Measurements from ENCODE around the gene FBLIM1.

The FBLIM1 gene

DNA sequence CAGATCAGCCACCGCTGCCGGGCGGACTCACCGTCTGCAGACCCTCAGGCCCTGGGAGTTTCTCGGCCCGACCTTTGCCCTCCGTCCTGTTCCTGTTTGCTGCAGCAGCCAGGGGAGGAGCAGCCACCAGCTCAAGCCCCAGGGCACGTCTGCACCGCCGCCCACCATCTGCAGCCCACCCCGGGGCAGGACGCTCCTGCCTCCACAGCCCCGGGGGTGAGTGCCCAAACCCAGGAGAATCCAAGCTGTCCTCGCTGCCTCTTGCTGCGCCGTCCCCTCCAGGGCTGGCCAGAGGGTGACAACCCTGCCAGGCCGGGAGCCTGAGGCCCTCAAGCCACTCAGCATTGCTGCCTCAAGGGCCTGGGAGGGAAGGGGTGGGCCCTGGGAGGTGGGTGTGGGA, 23.7 kb upstream of the FBLIM1 start:
- H3K4ac ChIP-seq (ENCODE audit: low read depth in 1 of 2, low read length in 2 of 2) = no peak overlapping the region
- no peak overlapping the region for H2AFZ ChIP-seq (ENCODE audit: low read depth, low read length)
- H3K27me3 ChIP-seq (ENCODE audit: control insufficient read depth in 1 of 2, insufficient read depth in 1 of 2, low read length in 2 of 2) = no peaks in the 10 kb centered on the region
- H4K91ac ChIP-seq (ENCODE audit: low read length) = no peak overlapping the region
- no peak overlapping the region for H2BK5ac ChIP-seq (ENCODE audit: low read depth, low read length, poor library complexity, severe bottlenecking)
- H2BK120ac ChIP-seq (ENCODE audit: low read depth, low read length) = no peak overlapping the region
- no peak overlapping the region for H3K23ac ChIP-seq (ENCODE audit: low read length in 2 of 2)
- H3K79me1 ChIP-seq (replicated peaks; ENCODE audit: low read length, poor library complexity, severe bottlenecking) = no peaks in the 10 kb centered on the region
- H4K8ac ChIP-seq (ENCODE audit: low read length) = peak overlapping the region; percentile 32
- no peak overlapping the region for H2AK5ac ChIP-seq (ENCODE audit: low read length, severe bottlenecking)
- H3K4me3 ChIP-seq (ENCODE audit: insufficient read depth in 1 of 2, low read depth in 1 of 2, low read length in 2 of 2) = no peak overlapping the region
- peaks cover 9% of the 10 kb centered on the region for H3K4me1 ChIP-seq (ENCODE audit: control insufficient read depth, insufficient read depth, low read depth, low read length)
- WGBS = 85% methylated on average over 17 of the region's 17 CpGs
- no peak overlapping the region for H3K18ac ChIP-seq (ENCODE audit: low read depth in 1 of 2, low read length in 2 of 2)
- no peak overlapping the region for H3K27ac ChIP-seq (ENCODE audit: low read length, poor library complexity, severe bottlenecking)
- H3K9me3 ChIP-seq (ENCODE audit: control insufficient read depth, low read length) = no peaks in the 10 kb centered on the region
- no peak overlapping the region for H3K4me2 ChIP-seq (ENCODE audit: low read length, poor library complexity, severe bottlenecking)
- no peak overlapping the region for H2BK15ac ChIP-seq (ENCODE audit: low read depth, poor library complexity, severe bottlenecking)
- DNase-seq = no peak
- no peak overlapping the region for H3K9ac ChIP-seq (ENCODE audit: low read length)
- peaks cover 54 to 70% of the 10 kb centered on the region in 2 experiments for H3K36me3 ChIP-seq (ENCODE audit: control insufficient read depth in 1 of 2, insufficient read depth in 2 of 2, low read depth in 1 of 2, low read length in 2 of 2)
- no peak overlapping the region for H3K14ac ChIP-seq (ENCODE audit: low read length in 2 of 2)
- H2BK12ac ChIP-seq (ENCODE audit: low read length in 2 of 2) = no peak overlapping the region

DNA sequence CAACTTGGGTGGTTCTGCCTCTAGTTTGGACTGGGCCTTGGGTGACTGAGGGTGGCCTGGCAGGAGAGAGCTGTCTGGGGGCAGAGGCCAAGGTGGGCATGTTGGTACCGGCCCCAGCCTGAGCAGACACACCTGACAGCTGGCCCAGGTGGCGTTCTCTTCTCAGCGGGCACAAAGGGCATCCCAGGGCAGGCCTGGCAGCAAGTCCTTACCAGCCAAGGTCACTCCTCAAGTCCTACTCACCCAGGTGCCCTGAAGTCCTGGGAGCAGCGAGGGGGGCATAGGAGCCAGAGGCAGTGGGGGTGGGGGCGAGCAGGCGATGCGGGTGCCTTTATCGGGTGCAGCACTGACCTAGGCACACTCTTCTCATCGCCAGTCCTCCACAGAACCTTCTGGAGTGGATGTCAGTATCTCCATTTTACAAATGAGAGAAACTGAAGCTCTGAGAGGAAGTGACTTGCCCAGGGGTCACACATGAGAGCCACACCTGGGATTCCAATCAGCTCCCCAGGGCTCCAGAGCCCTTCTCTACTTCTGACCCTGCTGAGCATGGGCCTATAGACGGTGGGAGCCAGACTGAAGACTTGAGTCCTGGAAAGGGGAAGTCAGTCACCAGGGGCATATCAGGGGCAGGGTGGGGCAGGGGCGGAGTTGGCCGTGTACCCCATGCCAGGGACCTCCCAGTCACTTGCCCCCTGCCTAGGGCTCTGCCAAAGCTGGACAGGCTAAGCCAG, 23.1 kb upstream of the FBLIM1 start:
- H2AFZ ChIP-seq (ENCODE audit: low read depth, low read length) = no peak overlapping the region
- H2AK5ac ChIP-seq (ENCODE audit: low read length, severe bottlenecking) = no peak overlapping the region
- no peak overlapping the region for H3K23ac ChIP-seq (ENCODE audit: low read length in 2 of 2)
- H3K9me3 ChIP-seq (ENCODE audit: control insufficient read depth, low read length) = no peaks in the 10 kb centered on the region
- no peak overlapping the region for H2BK12ac ChIP-seq (ENCODE audit: low read length in 2 of 2)
- no peak overlapping the region for H2BK120ac ChIP-seq (ENCODE audit: low read depth, low read length)
- H3K4ac ChIP-seq (ENCODE audit: low read depth in 1 of 2, low read length in 2 of 2) = no peak overlapping the region
- H2BK5ac ChIP-seq (ENCODE audit: low read depth, low read length, poor library complexity, severe bottlenecking) = no peak overlapping the region
- H3K4me1 ChIP-seq (ENCODE audit: control insufficient read depth, insufficient read depth, low read depth, low read length) = peaks cover 9% of the 10 kb centered on the region
- no peak overlapping the region for H2BK15ac ChIP-seq (ENCODE audit: low read depth, poor library complexity, severe bottlenecking)
- H3K4me3 ChIP-seq (ENCODE audit: insufficient read depth in 1 of 2, low read depth in 1 of 2, low read length in 2 of 2) = no peak overlapping the region
- H3K79me1 ChIP-seq (replicated peaks; ENCODE audit: low read length, poor library complexity, severe bottlenecking) = no peaks in the 10 kb centered on the region
- WGBS = 90% methylated on average over 8 of the region's 12 CpGs
- H3K14ac ChIP-seq (ENCODE audit: low read length in 2 of 2) = no peak overlapping the region
- H3K18ac ChIP-seq (ENCODE audit: low read depth in 1 of 2, low read length in 2 of 2) = no peak overlapping the region
- DNase-seq = no peak
- H3K27me3 ChIP-seq (ENCODE audit: control insufficient read depth in 1 of 2, insufficient read depth in 1 of 2, low read length in 2 of 2) = no peaks in the 10 kb centered on the region
- H3K36me3 ChIP-seq (ENCODE audit: control insufficient read depth in 1 of 2, insufficient read depth in 2 of 2, low read depth in 1 of 2, low read length in 2 of 2) = peaks cover 52 to 65% of the 10 kb centered on the region in 2 experiments
- H3K27ac ChIP-seq (ENCODE audit: low read length, poor library complexity, severe bottlenecking) = no peak overlapping the region
- no peak overlapping the region for H3K4me2 ChIP-seq (ENCODE audit: low read length, poor library complexity, severe bottlenecking)
- no peak overlapping the region for H4K8ac ChIP-seq (ENCODE audit: low read length)
- no peak overlapping the region for H3K9ac ChIP-seq (ENCODE audit: low read length)
- no peak overlapping the region for H4K91ac ChIP-seq (ENCODE audit: low read length)

DNA sequence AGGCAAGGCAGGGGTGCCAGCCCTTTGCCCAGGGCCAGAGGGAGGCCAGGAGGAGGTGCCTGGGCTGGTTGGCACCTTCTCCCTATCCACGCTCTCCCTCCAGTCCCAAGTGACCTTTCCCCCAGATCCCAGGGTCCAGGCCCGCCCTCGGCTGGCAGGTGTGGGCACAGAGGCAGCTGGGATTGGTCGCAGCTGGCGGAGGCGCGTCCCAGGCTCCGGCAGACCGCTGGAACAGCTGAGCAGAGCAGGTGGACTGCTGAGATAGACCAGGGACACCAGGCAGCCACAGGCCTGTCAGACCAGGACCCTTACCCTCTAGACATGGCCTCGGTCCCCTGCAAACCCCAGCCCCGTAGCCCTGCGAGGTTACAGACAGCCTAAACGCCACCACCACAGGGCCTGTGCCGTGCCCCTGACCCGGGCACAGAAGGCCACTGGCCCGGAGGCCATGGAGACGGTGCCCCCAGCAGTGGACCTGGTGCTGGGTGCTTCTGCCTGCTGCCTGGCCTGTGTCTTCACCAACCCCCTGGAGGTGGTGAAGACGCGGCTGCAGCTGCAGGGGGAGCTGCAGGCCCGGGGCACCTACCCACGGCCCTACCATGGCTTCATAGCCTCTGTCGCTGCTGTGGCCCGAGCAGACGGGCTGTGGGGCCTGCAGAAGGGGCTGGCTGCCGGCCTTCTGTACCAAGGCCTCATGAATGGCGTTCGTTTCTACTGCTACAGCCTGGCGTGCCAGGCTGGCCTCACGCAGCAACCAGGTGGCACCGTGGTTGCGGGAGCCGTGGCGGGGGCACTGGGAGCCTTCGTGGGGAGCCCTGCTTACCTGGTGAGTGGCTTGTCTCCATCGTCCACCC, 22.3 kb upstream of the FBLIM1 start, which contains the start of gene SLC25A34:
Gene SLC25A34 (plus strand): TSS at position 221 of the 854 bp plus-strand sequence. CDS start 228 bp downstream, at position 449.
- no peaks in the 10 kb centered on the region for H3K27me3 ChIP-seq (ENCODE audit: control insufficient read depth in 1 of 2, insufficient read depth in 1 of 2, low read length in 2 of 2)
- no peak within 1 kb of the TSS for H2AFZ ChIP-seq (ENCODE audit: low read depth, low read length)

DNA sequence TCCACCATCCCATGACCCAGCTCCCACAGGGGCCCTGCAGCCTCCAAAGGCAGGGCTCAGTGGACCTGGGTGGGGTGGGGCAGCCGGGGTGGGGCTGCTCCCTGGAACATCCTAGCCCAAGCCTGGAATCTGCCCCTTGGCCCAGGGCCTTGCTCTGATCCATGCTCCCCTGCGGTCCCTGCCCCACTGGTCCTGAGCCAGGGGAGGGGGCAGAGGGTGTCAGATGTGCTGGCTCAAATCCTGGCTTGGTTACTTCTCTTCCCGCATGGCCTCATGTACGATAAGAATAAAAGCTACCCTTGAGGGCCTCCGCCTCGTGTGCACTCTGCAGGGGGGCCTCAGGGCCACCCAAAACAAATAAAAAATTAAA, 21.7 kb upstream of the FBLIM1 start:
- Histone ChIP-seq H3K9ac (ENCODE audit: low read length) (no peak overlapping the region), H2BK15ac (ENCODE audit: low read depth, poor library complexity, severe bottlenecking) (no peak overlapping the region), H3K4ac (ENCODE audit: low read depth in 1 of 2, low read length in 2 of 2) (no peak overlapping the region), H3K4me2 (ENCODE audit: low read length, poor library complexity, severe bottlenecking) (no peak overlapping the region), H3K27me3 (ENCODE audit: control insufficient read depth in 1 of 2, insufficient read depth in 1 of 2, low read length in 2 of 2) (no peaks in the 10 kb centered on the region), H4K91ac (ENCODE audit: low read length) (no peak overlapping the region), H2AK5ac (ENCODE audit: low read length, severe bottlenecking) (no peak overlapping the region), H2BK12ac (ENCODE audit: low read length in 2 of 2) (no peak overlapping the region), H2BK5ac (ENCODE audit: low read depth, low read length, poor library complexity, severe bottlenecking) (no peak overlapping the region), H3K14ac (ENCODE audit: low read length in 2 of 2) (no peak overlapping the region), H3K4me1 (ENCODE audit: control insufficient read depth, insufficient read depth, low read depth, low read length) (peaks cover 9% of the 10 kb centered on the region), H2BK120ac (ENCODE audit: low read depth, low read length) (no peak overlapping the region), H4K8ac (ENCODE audit: low read length) (no peak overlapping the region), H3K9me3 (ENCODE audit: control insufficient read depth, low read length) (no peaks in the 10 kb centered on the region), H3K23ac (ENCODE audit: low read length in 2 of 2) (no peak overlapping the region), H3K27ac (ENCODE audit: low read length, poor library complexity, severe bottlenecking) (no peak overlapping the region), H3K36me3 (ENCODE audit: control insufficient read depth in 1 of 2, insufficient read depth in 2 of 2, low read depth in 1 of 2, low read length in 2 of 2) (peaks cover 38 to 51% of the 10 kb centered on the region in 2 experiments), H2AFZ (ENCODE audit: low read depth, low read length) (no peak overlapping the region), H3K18ac (ENCODE audit: low read depth in 1 of 2, low read length in 2 of 2) (no peak overlapping the region), H3K4me3 (ENCODE audit: insufficient read depth in 1 of 2, low read depth in 1 of 2, low read length in 2 of 2) (no peak overlapping the region), H3K79me1 (replicated peaks; ENCODE audit: low read length, poor library complexity, severe bottlenecking) (no peaks in the 10 kb centered on the region)
- WGBS = 92% methylated on average over 6 of the region's 6 CpGs
- DNase-seq = no peak

More for the DNA sequence above, 22.3 kb upstream of the FBLIM1 start, which contains the start of gene SLC25A34:
- DNase-seq = no peak
- WGBS = 92% methylated on average over 35 of the region's 35 CpGs
- Histone ChIP-seq H4K8ac (ENCODE audit: low read length) (no peak within 1 kb of the TSS), H2BK120ac (ENCODE audit: low read depth, low read length) (no peak within 1 kb of the TSS), H2AK5ac (ENCODE audit: low read length, severe bottlenecking) (no peak within 1 kb of the TSS), H4K91ac (ENCODE audit: low read length) (no peak within 1 kb of the TSS), H3K27ac (ENCODE audit: low read length, poor library complexity, severe bottlenecking) (no peak within 1 kb of the TSS), H3K14ac (ENCODE audit: low read length in 2 of 2) (no peak within 1 kb of the TSS), H2BK12ac (ENCODE audit: low read length in 2 of 2) (no peak within 1 kb of the TSS), H3K4me2 (ENCODE audit: low read length, poor library complexity, severe bottlenecking) (no peak within 1 kb of the TSS), H3K9ac (ENCODE audit: low read length) (no peak within 1 kb of the TSS), H3K9me3 (ENCODE audit: control insufficient read depth, low read length) (no peaks in the 10 kb centered on the region), H3K4ac (ENCODE audit: low read depth in 1 of 2, low read length in 2 of 2) (no peak within 1 kb of the TSS), H3K23ac (ENCODE audit: low read length in 2 of 2) (no peak within 1 kb of the TSS), H3K4me1 (ENCODE audit: control insufficient read depth, insufficient read depth, low read depth, low read length) (peaks cover 9% of the 10 kb centered on the region), H2BK5ac (ENCODE audit: low read depth, low read length, poor library complexity, severe bottlenecking) (no peak within 1 kb of the TSS), H2BK15ac (ENCODE audit: low read depth, poor library complexity, severe bottlenecking) (no peak within 1 kb of the TSS), H3K36me3 (ENCODE audit: control insufficient read depth in 1 of 2, insufficient read depth in 2 of 2, low read depth in 1 of 2, low read length in 2 of 2) (peaks cover 44 to 57% of the 10 kb centered on the region in 2 experiments), H3K18ac (ENCODE audit: low read depth in 1 of 2, low read length in 2 of 2) (no peak within 1 kb of the TSS), H3K4me3 (ENCODE audit: insufficient read depth in 1 of 2, low read depth in 1 of 2, low read length in 2 of 2) (no peak within 1 kb of the TSS), H3K79me1 (replicated peaks; ENCODE audit: low read length, poor library complexity, severe bottlenecking) (no peaks in the 10 kb centered on the region)
